ENCODE measurements around the gene TVP23B.
"Not testable (repeated sequence)": the region's sequence is repeated elsewhere in the genome, so short reads cannot be mapped to it uniquely, and the experiment has no call there.

TVP23B gene

GRCh38 chr17:18780991-18781718 lies at the start of gene TVP23B:
Gene TVP23B (plus strand): TSS chr17:18781183. CDS start chr17:18781294, 111 bp downstream.
- DNase-seq, result peak; percentile 97
- in situ Hi-C loops (cut with MboI; ENCODE audit: low pct_unique_long_range_greater_than_20kb, low sequenced_read_pairs), result not testable (repeated sequence)

- in situ Hi-C loops (cut with MboI; ENCODE audit: low pct_unique_long_range_greater_than_20kb, low sequenced_read_pairs); DNase-seq: not testable (repeated sequence)
Observed at GRCh38 chr17:18732438-18732837, 48.5 kb upstream of the TVP23B start.

GRCh38 chr17:18733350-18733749 lies 47.6 kb upstream of the TVP23B start:
- DNase-seq; in situ Hi-C loops (cut with MboI; ENCODE audit: low pct_unique_long_range_greater_than_20kb, low sequenced_read_pairs): not testable (repeated sequence)

GRCh38 chr17:18739616-18740391 lies 41.2 kb upstream of the TVP23B start:
- in situ Hi-C loops (cut with MboI; ENCODE audit: low pct_unique_long_range_greater_than_20kb, low sequenced_read_pairs); DNase-seq: not testable (repeated sequence)

GRCh38 chr17:18741228-18741627 lies 39.8 kb upstream of the TVP23B start:
- not testable (repeated sequence) for DNase-seq

GRCh38 chr17:18743699-18744421 lies 37.1 kb upstream of the TVP23B start, which contains the start of gene FBXW10:
Gene FBXW10 (plus strand): TSS chr17:18744054. CDS start chr17:18744245, 191 bp downstream.
- in situ Hi-C loops (cut with MboI; ENCODE audit: low pct_unique_long_range_greater_than_20kb, low sequenced_read_pairs); DNase-seq: not testable (repeated sequence)

More at GRCh38 chr17:18741228-18741627, 39.8 kb upstream of the TVP23B start:
- in situ Hi-C loops (cut with MboI; ENCODE audit: low pct_unique_long_range_greater_than_20kb, low sequenced_read_pairs), result not testable (repeated sequence)

GRCh38 chr17:18744726-18745125 lies 36.3 kb upstream of the TVP23B start:
- DNase-seq, result peak; percentile 13
- in situ Hi-C loops (cut with MboI; ENCODE audit: low pct_unique_long_range_greater_than_20kb, low sequenced_read_pairs), result not testable (repeated sequence)

- DNase-seq; in situ Hi-C loops (cut with MboI; ENCODE audit: low pct_unique_long_range_greater_than_20kb, low sequenced_read_pairs): not testable (repeated sequence)
Observed at GRCh38 chr17:18746551-18746950, 34.4 kb upstream of the TVP23B start.

GRCh38 chr17:18747501-18747900 lies 33.5 kb upstream of the TVP23B start:
- in situ Hi-C loops (cut with MboI; ENCODE audit: low pct_unique_long_range_greater_than_20kb, low sequenced_read_pairs), result not testable (repeated sequence)

GRCh38 chr17:18750242-18750641 lies 30.7 kb upstream of the TVP23B start:
- in situ Hi-C loops (cut with MboI; ENCODE audit: low pct_unique_long_range_greater_than_20kb, low sequenced_read_pairs), result not testable (repeated sequence)

More at GRCh38 chr17:18747501-18747900, 33.5 kb upstream of the TVP23B start:
- DNase-seq, result not testable (repeated sequence)

GRCh38 chr17:18753829-18754409 lies 27.1 kb upstream of the TVP23B start:
- in situ Hi-C loops (cut with MboI; ENCODE audit: low pct_unique_long_range_greater_than_20kb, low sequenced_read_pairs); DNase-seq: not testable (repeated sequence)

More at GRCh38 chr17:18750242-18750641, 30.7 kb upstream of the TVP23B start:
- not testable (repeated sequence) for DNase-seq

GRCh38 chr17:18755969-18756368 lies 25.0 kb upstream of the TVP23B start:
- DNase-seq; in situ Hi-C loops (cut with MboI; ENCODE audit: low pct_unique_long_range_greater_than_20kb, low sequenced_read_pairs): not testable (repeated sequence)

GRCh38 chr17:18757368-18758044 lies 23.5 kb upstream of the TVP23B start:
- DNase-seq; in situ Hi-C loops (cut with MboI; ENCODE audit: low pct_unique_long_range_greater_than_20kb, low sequenced_read_pairs): not testable (repeated sequence)

- DNase-seq; in situ Hi-C loops (cut with MboI; ENCODE audit: low pct_unique_long_range_greater_than_20kb, low sequenced_read_pairs): not testable (repeated sequence)
Observed at GRCh38 chr17:18758344-18758743, 22.6 kb upstream of the TVP23B start.

GRCh38 chr17:18760221-18760620 lies 20.8 kb upstream of the TVP23B start:
- in situ Hi-C loops (cut with MboI; ENCODE audit: low pct_unique_long_range_greater_than_20kb, low sequenced_read_pairs); DNase-seq: not testable (repeated sequence)

- in situ Hi-C loops (cut with MboI; ENCODE audit: low pct_unique_long_range_greater_than_20kb, low sequenced_read_pairs); DNase-seq: not testable (repeated sequence)
Observed at GRCh38 chr17:18770572-18770971, 10.4 kb upstream of the TVP23B start.

- peak; percentile 21 for DNase-seq
- in situ Hi-C loops (cut with MboI; ENCODE audit: low pct_unique_long_range_greater_than_20kb, low sequenced_read_pairs), result not testable (repeated sequence)
Observed at GRCh38 chr17:18771066-18771465, 9.9 kb upstream of the TVP23B start.

- no peak for DNase-seq
- in situ Hi-C loops (cut with MboI; ENCODE audit: low pct_unique_long_range_greater_than_20kb, low sequenced_read_pairs), result no loop called here
Observed at GRCh38 chr17:18772471-18772870, 8.5 kb upstream of the TVP23B start.

All from KBM-7 (cell line).